Fibroblast of lung (primary cell): ENCODE data around the gene TCERG1L.

Experiments used
- EZH2 ChIP-seq: IDR thresholded peaks from 2 replicates; pipeline ENCODE4 v1.5.1; 2012; ENCODE audit warnings: low read length, control low read depth, mild to moderate bottlenecking; ENCODE audit errors: missing control alignments
- TF ChIP-seq, protein P1 (sequence below), 2 donors: IDR thresholded peaks in 1 of 2; conservative IDR thresholded peaks in 1 of 2; 1 replicate in 1 of 2; 2 replicates in 1 of 2; pipeline ENCODE4 v1.5.1; 2011 to 2012; ENCODE audit warnings: low read length in 2 of 2, control low read depth in 1 of 2, inconsistent platforms in 1 of 2, low read depth in 1 of 2, mild to moderate bottlenecking in 1 of 2

DNA sequence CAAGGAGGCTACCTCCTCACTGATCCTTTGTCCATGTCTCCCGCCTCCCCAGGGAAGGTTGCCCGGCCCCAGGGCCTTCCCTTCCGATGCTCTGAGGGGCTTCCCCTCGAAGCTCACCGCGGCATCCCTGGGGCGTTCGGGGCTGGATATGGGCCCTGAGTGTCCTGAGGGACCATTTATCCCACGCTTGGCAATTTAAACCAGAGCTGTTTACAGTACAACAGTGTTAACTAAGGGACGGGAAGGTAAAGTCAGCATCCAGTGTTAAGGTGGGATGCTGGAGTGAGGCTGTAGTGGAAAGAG is 92.0 kb downstream of the TCERG1L start:
- TF ChIP-seq, protein P1, sequence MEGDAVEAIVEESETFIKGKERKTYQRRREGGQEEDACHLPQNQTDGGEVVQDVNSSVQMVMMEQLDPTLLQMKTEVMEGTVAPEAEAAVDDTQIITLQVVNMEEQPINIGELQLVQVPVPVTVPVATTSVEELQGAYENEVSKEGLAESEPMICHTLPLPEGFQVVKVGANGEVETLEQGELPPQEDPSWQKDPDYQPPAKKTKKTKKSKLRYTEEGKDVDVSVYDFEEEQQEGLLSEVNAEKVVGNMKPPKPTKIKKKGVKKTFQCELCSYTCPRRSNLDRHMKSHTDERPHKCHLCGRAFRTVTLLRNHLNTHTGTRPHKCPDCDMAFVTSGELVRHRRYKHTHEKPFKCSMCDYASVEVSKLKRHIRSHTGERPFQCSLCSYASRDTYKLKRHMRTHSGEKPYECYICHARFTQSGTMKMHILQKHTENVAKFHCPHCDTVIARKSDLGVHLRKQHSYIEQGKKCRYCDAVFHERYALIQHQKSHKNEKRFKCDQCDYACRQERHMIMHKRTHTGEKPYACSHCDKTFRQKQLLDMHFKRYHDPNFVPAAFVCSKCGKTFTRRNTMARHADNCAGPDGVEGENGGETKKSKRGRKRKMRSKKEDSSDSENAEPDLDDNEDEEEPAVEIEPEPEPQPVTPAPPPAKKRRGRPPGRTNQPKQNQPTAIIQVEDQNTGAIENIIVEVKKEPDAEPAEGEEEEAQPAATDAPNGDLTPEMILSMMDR (conservative IDR thresholded peaks at IDR 0.05 in 1 of 2, IDR thresholded peaks at IDR 0.05 in 1 of 2; ENCODE audit: low read depth in 1 of 2, low read length in 2 of 2), result no peak
- no peak for TF ChIP-seq EZH2
